ENCODE data around the gene REG4. TPM values are rescaled to one million over a fixed set of nuclear protein-coding genes. Genes with fewer than 3 reads are reported as not detected.
"Not testable (repeated sequence)": the region's sequence is repeated elsewhere in the genome, so short reads cannot be mapped to it uniquely, and the experiment has no call there.

REG4 gene
- total RNA-seq, 1 donor from 2014 or later, result not detected

DNA sequence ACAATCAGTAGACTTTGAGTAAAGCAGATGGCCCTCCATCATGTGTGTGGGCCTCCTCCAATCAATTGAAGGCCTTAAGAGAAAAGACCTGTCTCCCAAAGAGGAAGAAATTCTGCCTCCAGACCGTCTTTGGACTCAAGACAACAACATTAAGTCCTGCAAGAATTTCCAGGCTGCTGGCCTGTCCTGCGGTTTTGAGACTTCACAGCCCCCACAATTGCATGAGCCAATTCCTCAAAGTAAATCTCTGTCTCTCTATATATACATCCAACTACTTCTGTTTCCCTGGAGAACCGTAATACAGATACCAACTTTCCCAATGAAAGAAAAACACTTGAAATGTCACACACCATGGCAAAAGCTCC is 16.4 kb downstream of the REG4 start:
- H3K27ac ChIP-seq, result no peak overlapping the region
- DNase-seq, result no peak
- H3K9me3 ChIP-seq, result no peaks in the 10 kb centered on the region
- no peaks in the 10 kb centered on the region for H3K36me3 ChIP-seq
- H3K4me1 ChIP-seq, result no peaks in the 10 kb centered on the region
- no peak for ATAC-seq
- intact Hi-C loops (cut with DNase I), result no loop called here
- H3K4me3 ChIP-seq, result no peak overlapping the region
- no peak for TF ChIP-seq CTCF (IDR thresholded peaks at IDR 0.05)
- no peaks in the 10 kb centered on the region for H3K27me3 ChIP-seq

DNA sequence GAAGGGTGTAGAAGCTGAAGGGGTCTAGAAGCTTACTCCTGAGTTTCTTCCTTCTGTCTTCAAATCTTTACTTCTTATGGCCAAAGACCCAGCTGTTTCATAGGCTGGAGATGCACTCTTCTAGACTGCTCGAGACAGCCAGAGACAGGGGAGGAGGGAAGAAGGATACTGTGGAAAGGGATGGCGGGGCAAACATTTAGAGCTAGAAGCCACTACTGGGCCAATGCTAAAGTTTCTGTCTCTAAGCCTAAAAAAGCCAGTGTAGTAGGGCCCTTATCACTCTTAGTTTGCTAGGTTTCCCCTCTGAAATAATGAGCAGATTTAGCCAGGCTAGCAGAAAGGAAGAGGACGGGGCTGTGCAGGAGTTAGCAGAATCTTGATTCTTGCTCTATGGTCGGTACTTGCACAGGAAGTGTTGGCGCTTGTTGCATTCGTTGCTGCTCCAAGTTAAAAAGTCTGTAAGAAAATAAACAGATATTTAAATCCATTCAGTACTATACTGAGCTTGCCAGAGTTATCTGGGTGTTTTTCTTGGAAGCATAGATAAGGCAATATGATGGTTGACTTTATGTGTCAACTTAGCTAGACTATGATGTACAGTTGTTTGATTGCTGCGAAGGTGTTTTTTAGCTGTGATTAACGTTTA is 16.9 kb downstream of the REG4 start:
- TF ChIP-seq CTCF (IDR thresholded peaks at IDR 0.05), result no peak
- H3K27me3 ChIP-seq, result no peaks in the 10 kb centered on the region
- no peak overlapping the region for H3K4me3 ChIP-seq
- intact Hi-C loops (cut with DNase I), result no loop called here
- no peaks in the 10 kb centered on the region for H3K36me3 ChIP-seq
- no peak for ATAC-seq
- no peaks in the 10 kb centered on the region for H3K4me1 ChIP-seq
- no peak overlapping the region for H3K27ac ChIP-seq
- no peaks in the 10 kb centered on the region for H3K9me3 ChIP-seq
- DNase-seq, result no peak

- no peak for TF ChIP-seq CTCF (IDR thresholded peaks at IDR 0.05)
- no peak overlapping the region for H3K4me3 ChIP-seq
- no peaks in the 10 kb centered on the region for H3K4me1 ChIP-seq
- intact Hi-C loops (cut with DNase I), result no loop called here
- no peak for DNase-seq
- no peaks in the 10 kb centered on the region for H3K9me3 ChIP-seq
- no peaks in the 10 kb centered on the region for H3K36me3 ChIP-seq
- H3K27me3 ChIP-seq, result no peaks in the 10 kb centered on the region
- no peak for ATAC-seq
- no peak overlapping the region for H3K27ac ChIP-seq
Measured at GRCh38 chr1:119791377-119791776, 19.9 kb downstream of the REG4 start.

- H3K27ac ChIP-seq, result no peak overlapping the region
- DNase-seq (no peak), ATAC-seq (no peak)
- H3K4me3 ChIP-seq, result no peak overlapping the region
- H3K27me3 ChIP-seq, result no peaks in the 10 kb centered on the region
- no peaks in the 10 kb centered on the region for H3K4me1 ChIP-seq
- no peak for TF ChIP-seq CTCF (IDR thresholded peaks at IDR 0.05)
- no peaks in the 10 kb centered on the region for H3K36me3 ChIP-seq
- intact Hi-C loops (cut with DNase I), result no loop called here
- H3K9me3 ChIP-seq, result no peaks in the 10 kb centered on the region
Measured at GRCh38 chr1:119790451-119791198, 20.6 kb downstream of the REG4 start.

DNA sequence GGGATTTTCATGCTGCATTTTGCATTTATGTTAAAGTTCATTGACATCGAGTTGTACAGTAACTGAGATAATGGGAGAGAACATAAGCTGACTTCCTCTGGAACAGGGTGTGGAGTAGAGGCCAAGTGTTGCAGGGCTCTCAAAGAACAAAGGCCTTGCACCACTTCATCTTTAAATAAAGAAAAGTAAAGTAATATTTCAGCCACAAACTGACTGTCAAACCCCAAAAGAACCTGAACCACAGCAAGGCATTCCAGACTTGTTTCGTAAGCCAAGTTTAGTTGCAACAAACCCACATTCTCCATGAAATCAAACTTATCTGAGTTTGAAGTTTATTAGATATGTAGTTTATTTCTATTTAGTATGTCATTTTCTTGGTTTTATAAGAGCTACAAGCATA is 23.5 kb downstream of the REG4 start:
- ATAC-seq, result peak; percentile 74
- H3K9me3 ChIP-seq, result no peaks in the 10 kb centered on the region
- intact Hi-C loops (cut with DNase I), result no loop called here
- no peak overlapping the region for H3K27ac ChIP-seq
- H3K27me3 ChIP-seq, result no peaks in the 10 kb centered on the region
- no peak overlapping the region for H3K4me3 ChIP-seq
- no peak for DNase-seq
- TF ChIP-seq CTCF (IDR thresholded peaks at IDR 0.05), result no peak
- peaks cover 14% of the 10 kb centered on the region for H3K4me1 ChIP-seq
- H3K36me3 ChIP-seq, result no peaks in the 10 kb centered on the region

- intact Hi-C loops (cut with DNase I); H3K27ac ChIP-seq; H3K4me3 ChIP-seq; H3K36me3 ChIP-seq; DNase-seq; ATAC-seq; H3K9me3 ChIP-seq; H3K27me3 ChIP-seq: not testable (repeated sequence)
- peaks cover 14% of the 10 kb centered on the region for H3K4me1 ChIP-seq
Measured at GRCh38 chr1:119786473-119787050, 24.7 kb downstream of the REG4 start.

DNA sequence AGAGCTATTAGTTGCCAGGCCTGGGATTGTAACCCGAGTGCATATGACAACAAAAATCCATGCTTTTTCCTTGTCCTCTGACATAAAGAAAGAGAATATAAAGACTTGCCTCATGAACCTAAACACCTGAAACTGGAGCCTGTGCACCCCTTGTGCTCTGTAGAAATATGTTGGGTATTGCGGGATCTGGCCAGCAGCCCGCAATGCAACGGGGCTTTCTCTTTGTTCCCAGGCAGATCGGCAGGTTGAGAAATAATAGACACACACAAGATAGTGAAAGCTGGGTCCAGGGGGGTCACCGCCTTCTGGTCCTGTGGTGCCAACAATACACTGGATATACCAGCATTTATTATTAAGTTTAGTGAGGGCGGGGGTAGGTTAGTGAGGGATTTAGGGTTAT is 25.2 kb downstream of the REG4 start:
- H3K9me3 ChIP-seq; H3K4me3 ChIP-seq; H3K27me3 ChIP-seq; ATAC-seq; H3K27ac ChIP-seq; intact Hi-C loops (cut with DNase I); H3K36me3 ChIP-seq; DNase-seq: not testable (repeated sequence)
- peaks cover 14% of the 10 kb centered on the region for H3K4me1 ChIP-seq

Measured in upper lobe of right lung (tissue), 1 donor.